ENCODE data around the gene VAPA. TPM values are rescaled to one million over a fixed set of nuclear protein-coding genes. Genes with fewer than 3 reads are reported as not detected.

Gene VAPA
- total and polyA plus RNA-seq, 10 donors: 53.1 to 290 (median 181) TPM

- 63 to 85% (median 71%) methylated on average over 4 of the region's 4 CpGs for whole genome bisulfite sequencing, 5 donors
- Histone ChIP-seq H3K9me3 (peaks cover 1 to 14% (median 9%) of the 10 kb centered on the region in 8 donors), H3K27me3 (replicated peaks in 1 of 7) (no peaks in the 10 kb centered on the region), H3K36me3 (no peaks in the 10 kb centered on the region), H3K27ac (peak overlapping the region in 4 of 8 donors; percentile 36 to 76 (median 60)), H3K4me1 (peaks cover 0 to 24% (median 15%) of the 10 kb centered on the region in 6 donors), H3K4me3 (no peak overlapping the region)
- no peak for DNase-seq
- no peak for TF ChIP-seq POLR2A (IDR thresholded peaks at IDR 0.05)
- TF ChIP-seq CTCF (IDR thresholded peaks at IDR 0.05 in 8 of 11, conservative IDR thresholded peaks at IDR 0.05 in 3 of 11): no peak
- TF ChIP-seq POLR2AphosphoS5 (IDR thresholded peaks at IDR 0.05): no peak
- intact Hi-C loops (cut with DNase I; ENCODE audit: low total_unique reads): no loop called here
Measured at GRCh38 chr18:9870431-9871008, 43.3 kb upstream of the VAPA start.

DNA sequence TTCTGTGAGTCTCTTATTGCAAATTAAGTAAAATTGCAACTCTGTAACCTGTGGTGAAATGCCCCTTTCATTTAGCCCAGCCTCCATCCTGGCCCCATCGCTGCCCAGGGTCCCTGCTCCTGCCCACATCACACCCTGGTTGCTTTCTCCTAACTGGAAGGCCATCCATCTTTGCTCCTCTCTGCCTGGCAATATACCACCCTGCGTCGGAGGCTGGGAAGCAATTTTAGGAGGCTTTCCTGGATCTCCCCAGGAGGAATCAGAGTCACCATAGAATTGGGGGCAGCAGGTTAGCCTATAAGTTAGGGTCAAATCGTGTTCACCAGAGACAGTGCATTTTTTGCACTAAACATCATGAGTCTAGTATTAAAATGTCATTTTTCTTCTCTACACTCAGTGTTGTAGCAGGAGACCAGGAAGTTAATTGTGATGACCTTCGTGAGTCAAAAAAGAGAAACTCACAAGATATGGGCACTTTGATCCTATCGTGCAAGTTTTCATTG lies 42.5 kb upstream of the VAPA start:
- Histone ChIP-seq H3K27me3 (replicated peaks in 1 of 7) (no peaks in the 10 kb centered on the region), H3K4me3 (no peak overlapping the region), H3K36me3 (no peaks in the 10 kb centered on the region), H3K9me3 (peaks cover 0 to 6% (median 1%) of the 10 kb centered on the region in 8 donors), H3K4me1 (peaks cover 0 to 24% (median 15%) of the 10 kb centered on the region in 6 donors), H3K27ac (no peak overlapping the region)
- intact Hi-C loops (cut with DNase I; ENCODE audit: low total_unique reads): no loop called here
- 77 to 87% (median 81%) methylated on average over 6 of the region's 6 CpGs for WGBS, 5 donors
- no peak for TF ChIP-seq CTCF (IDR thresholded peaks at IDR 0.05 in 8 of 11, conservative IDR thresholded peaks at IDR 0.05 in 3 of 11)
- TF ChIP-seq POLR2AphosphoS5 (IDR thresholded peaks at IDR 0.05): no peak
- no peak for TF ChIP-seq POLR2A (IDR thresholded peaks at IDR 0.05)
- DNase-seq: no peak

DNA sequence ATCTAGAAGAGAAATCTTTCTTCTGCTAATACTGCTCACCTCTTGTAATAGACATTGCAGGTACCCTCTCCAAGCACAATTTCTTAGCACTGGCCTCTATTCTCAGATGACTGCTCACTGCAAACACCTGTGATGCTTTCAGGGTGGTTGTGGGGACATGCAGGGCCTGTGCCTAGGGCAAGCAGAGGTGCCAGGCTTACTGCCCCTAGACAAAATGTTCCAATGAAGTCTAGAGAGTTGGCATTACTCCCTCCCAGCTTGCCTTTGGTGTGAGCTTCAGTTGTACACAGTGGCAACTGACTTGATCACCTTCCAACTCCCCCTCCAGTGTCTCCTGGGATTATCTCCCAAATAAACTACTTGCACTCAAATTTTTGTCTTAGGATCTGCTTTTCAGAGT lies 41.0 kb upstream of the VAPA start:
- H3K9me3 ChIP-seq: no peaks in the 10 kb centered on the region
- H3K4me1 ChIP-seq: peaks cover 0 to 36% (median 18%) of the 10 kb centered on the region in 6 donors
- H3K27ac ChIP-seq: no peak overlapping the region
- TF ChIP-seq POLR2AphosphoS5 (IDR thresholded peaks at IDR 0.05): no peak
- TF ChIP-seq POLR2A (IDR thresholded peaks at IDR 0.05): no peak
- TF ChIP-seq CTCF (IDR thresholded peaks at IDR 0.05 in 8 of 11, conservative IDR thresholded peaks at IDR 0.05 in 3 of 11): no peak
- no peaks in the 10 kb centered on the region for H3K36me3 ChIP-seq
- H3K27me3 ChIP-seq (replicated peaks in 1 of 7): no peaks in the 10 kb centered on the region
- DNase-seq: no peak
- H3K4me3 ChIP-seq: no peak overlapping the region
- intact Hi-C loops (cut with DNase I; ENCODE audit: low total_unique reads): no loop called here

- TF ChIP-seq POLR2AphosphoS5 (IDR thresholded peaks at IDR 0.05): no peak
- TF ChIP-seq CTCF (IDR thresholded peaks at IDR 0.05 in 8 of 11, conservative IDR thresholded peaks at IDR 0.05 in 3 of 11): no peak
- TF ChIP-seq POLR2A (IDR thresholded peaks at IDR 0.05): no peak
- no peak for DNase-seq
- Histone ChIP-seq H3K4me3 (no peak overlapping the region), H3K27me3 (replicated peaks in 1 of 7) (no peaks in the 10 kb centered on the region), H3K4me1 (peaks cover 0 to 23% (median 12%) of the 10 kb centered on the region in 6 donors), H3K27ac (no peak overlapping the region), H3K9me3 (no peaks in the 10 kb centered on the region), H3K36me3 (no peaks in the 10 kb centered on the region)
- intact Hi-C loops (cut with DNase I; ENCODE audit: low total_unique reads): no loop called here
- WGBS, 5 donors: 83 to 100% (median 98%) methylated on average over 1 of the region's 1 CpG
Measured at GRCh38 chr18:9874728-9875127, 39.1 kb upstream of the VAPA start.

Data from spleen (tissue), 11 donors.